Measurements from ENCODE around the gene RPL14. TPM values are rescaled to one million over a fixed set of nuclear protein-coding genes. Genes with fewer than 3 reads are reported as not detected.

RPL14 gene
- total and polyA plus RNA-seq, 12 donors = 235 to 2,243 (median 1,006) TPM

DNA sequence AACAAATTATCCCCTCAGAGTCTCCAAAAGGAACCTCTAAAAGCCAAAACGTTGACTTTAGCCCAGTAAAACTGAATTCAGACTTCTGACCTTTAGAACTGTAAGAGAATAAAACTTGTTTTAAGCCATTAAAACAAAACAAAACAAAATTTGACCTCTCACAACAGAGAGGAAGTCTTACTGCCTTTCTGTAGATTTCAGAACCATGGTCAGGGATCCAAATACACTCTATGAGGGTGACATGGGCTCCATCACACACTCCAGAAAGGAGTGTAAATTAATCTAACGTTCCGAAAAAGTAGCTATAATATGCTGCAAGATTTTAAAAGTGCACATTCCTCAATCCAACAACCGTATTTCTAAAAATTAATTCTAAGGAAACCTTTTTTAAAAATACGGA, 19.2 kb upstream of the RPL14 start:
- 73 to 77% (median 75%) methylated on average over 5 of the region's 5 CpGs for WGBS, 4 donors
- intact Hi-C loops (cut with DNase I) = no loop called here
- H3K27ac ChIP-seq = no peak overlapping the region
- DNase-seq = no peak
- no peak overlapping the region for H3K4me3 ChIP-seq
- no peaks in the 10 kb centered on the region for H3K9me3 ChIP-seq (replicated peaks in 1 of 3)
- no peaks in the 10 kb centered on the region for H3K36me3 ChIP-seq (replicated peaks in 1 of 2)
- no peaks in the 10 kb centered on the region for H3K4me1 ChIP-seq (replicated peaks in 1 of 2)
- TF ChIP-seq POLR2A (IDR thresholded peaks at IDR 0.05) = no peak
- TF ChIP-seq, protein P1, sequence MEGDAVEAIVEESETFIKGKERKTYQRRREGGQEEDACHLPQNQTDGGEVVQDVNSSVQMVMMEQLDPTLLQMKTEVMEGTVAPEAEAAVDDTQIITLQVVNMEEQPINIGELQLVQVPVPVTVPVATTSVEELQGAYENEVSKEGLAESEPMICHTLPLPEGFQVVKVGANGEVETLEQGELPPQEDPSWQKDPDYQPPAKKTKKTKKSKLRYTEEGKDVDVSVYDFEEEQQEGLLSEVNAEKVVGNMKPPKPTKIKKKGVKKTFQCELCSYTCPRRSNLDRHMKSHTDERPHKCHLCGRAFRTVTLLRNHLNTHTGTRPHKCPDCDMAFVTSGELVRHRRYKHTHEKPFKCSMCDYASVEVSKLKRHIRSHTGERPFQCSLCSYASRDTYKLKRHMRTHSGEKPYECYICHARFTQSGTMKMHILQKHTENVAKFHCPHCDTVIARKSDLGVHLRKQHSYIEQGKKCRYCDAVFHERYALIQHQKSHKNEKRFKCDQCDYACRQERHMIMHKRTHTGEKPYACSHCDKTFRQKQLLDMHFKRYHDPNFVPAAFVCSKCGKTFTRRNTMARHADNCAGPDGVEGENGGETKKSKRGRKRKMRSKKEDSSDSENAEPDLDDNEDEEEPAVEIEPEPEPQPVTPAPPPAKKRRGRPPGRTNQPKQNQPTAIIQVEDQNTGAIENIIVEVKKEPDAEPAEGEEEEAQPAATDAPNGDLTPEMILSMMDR (IDR thresholded peaks at IDR 0.05) = no peak
- H3K27me3 ChIP-seq = no peaks in the 10 kb centered on the region

DNA sequence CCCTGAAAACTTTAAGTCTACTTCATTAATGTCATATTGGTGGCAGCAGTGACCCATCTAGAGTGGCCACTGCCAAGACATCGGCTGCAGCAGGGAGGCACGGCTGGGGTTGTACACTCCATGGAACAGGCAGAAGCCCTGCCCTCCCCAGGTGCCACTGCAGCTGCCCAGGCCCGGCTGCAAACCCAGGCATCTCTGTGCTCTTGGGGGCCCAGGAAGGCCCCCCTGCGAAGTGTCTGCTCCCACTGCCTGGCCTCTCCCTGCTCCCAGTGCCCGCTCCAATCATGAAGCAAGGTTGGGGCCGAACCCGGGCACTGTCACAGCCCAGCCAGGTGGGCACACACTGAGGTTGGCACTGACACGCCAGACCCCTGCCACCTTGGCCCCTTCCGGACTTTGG, 12.1 kb upstream of the RPL14 start:
- no peak for DNase-seq
- H3K9me3 ChIP-seq (replicated peaks in 1 of 3) = no peaks in the 10 kb centered on the region
- H3K4me3 ChIP-seq = no peak overlapping the region
- 92 to 100% (median 94%) methylated on average over 5 to 9 of the region's 9 CpGs for WGBS, 4 donors
- H3K27ac ChIP-seq = no peak overlapping the region
- H3K36me3 ChIP-seq (replicated peaks in 1 of 2) = no peaks in the 10 kb centered on the region
- no peaks in the 10 kb centered on the region for H3K4me1 ChIP-seq (replicated peaks in 1 of 2)
- no peak for TF ChIP-seq POLR2A (IDR thresholded peaks at IDR 0.05)
- H3K27me3 ChIP-seq = no peaks in the 10 kb centered on the region
- intact Hi-C loops (cut with DNase I) = no loop called here

DNA sequence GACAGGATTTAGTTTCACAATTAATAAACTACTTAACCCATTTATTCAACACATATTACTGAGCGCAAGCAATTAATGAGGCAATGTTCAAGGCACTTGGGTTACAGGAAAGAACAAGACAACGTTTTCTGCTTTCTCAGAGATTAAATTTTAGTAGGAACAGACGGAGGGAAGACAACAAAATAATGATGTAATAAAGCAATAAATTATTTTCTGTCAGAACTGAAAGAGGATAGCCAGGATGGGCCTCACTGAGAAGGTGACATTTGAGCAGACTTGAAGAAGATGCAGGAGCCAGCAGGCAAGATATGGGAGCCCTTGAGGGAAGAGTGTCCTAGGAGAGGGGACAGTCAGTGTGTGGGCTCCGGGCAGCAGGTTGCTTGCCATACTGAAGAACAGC, 11.3 kb upstream of the RPL14 start:
- Histone ChIP-seq H3K4me1 (replicated peaks in 1 of 2) (no peaks in the 10 kb centered on the region), H3K27ac (no peak overlapping the region), H3K27me3 (no peaks in the 10 kb centered on the region), H3K4me3 (no peak overlapping the region), H3K36me3 (replicated peaks in 1 of 2) (no peaks in the 10 kb centered on the region), H3K9me3 (replicated peaks in 1 of 3) (no peaks in the 10 kb centered on the region)
- no peak for DNase-seq
- intact Hi-C loops (cut with DNase I) = no loop called here
- TF ChIP-seq, protein P1 (IDR thresholded peaks at IDR 0.05) = no peak
- no peak for TF ChIP-seq POLR2A (IDR thresholded peaks at IDR 0.05)
- whole genome bisulfite sequencing, 4 donors = 64 to 78% (median 73%) methylated on average over 4 of the region's 4 CpGs

DNA sequence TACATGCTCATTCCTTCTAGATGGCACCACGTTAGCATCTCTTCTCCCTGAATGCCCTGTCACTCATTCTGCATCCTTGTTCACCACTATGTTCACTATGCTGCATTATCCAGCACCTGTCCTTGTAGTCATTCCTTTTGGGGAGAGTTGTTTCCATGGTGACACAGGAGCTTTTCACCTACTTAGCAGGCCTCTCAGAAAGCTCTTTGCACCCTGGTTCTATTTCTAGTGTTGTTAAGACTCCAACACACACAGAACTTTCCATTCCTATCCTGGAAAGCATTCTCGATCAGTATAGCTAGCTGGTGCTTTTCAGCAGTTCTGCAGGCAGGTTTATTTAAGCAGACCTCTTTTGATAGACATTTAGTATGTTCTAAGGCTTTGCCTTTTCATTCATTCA, 6.7 kb upstream of the RPL14 start:
- Histone ChIP-seq H3K4me3 (no peak overlapping the region), H3K4me1 (replicated peaks in 1 of 2) (peaks cover 6 to 19% of the 10 kb centered on the region in 2 donors), H3K9me3 (replicated peaks in 1 of 3) (no peaks in the 10 kb centered on the region), H3K27me3 (no peaks in the 10 kb centered on the region), H3K36me3 (replicated peaks in 1 of 2) (no peaks in the 10 kb centered on the region), H3K27ac (no peak overlapping the region)
- no peak for DNase-seq
- whole genome bisulfite sequencing, 4 donors = 78 to 96% (median 88%) methylated on average over 2 of the region's 2 CpGs
- intact Hi-C loops (cut with DNase I) = loop anchor here in 1 of 2 donors (10.0 kb wide), 1 partner anchor 64 kb away; no protein-coding TSS in a partner anchor
- TF ChIP-seq POLR2A (IDR thresholded peaks at IDR 0.05) = no peak
- TF ChIP-seq, protein P1 (IDR thresholded peaks at IDR 0.05) = no peak

DNA sequence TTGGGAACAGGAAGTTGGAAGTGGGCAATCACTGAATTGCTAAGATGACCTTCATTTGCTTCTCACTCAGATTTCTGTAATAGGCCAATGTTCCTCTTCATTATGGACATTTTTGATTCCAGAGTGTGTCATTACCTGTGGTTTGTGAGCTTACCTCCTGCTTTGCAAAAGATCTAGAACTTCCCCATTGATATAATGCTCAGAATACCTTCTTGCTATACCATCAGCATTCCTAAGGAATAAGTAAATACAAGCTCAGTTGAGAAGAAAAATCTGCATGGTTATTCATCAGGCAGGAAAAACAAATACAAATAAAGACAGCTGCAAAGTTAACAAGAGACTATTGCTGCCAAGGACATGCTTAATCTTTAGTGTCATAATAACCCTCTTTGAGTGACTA, 5.6 kb upstream of the RPL14 start:
- no peaks in the 10 kb centered on the region for H3K9me3 ChIP-seq (replicated peaks in 1 of 3)
- DNase-seq = no peak
- no peaks in the 10 kb centered on the region for H3K27me3 ChIP-seq
- no peak for TF ChIP-seq POLR2A (IDR thresholded peaks at IDR 0.05)
- TF ChIP-seq, protein P1 (IDR thresholded peaks at IDR 0.05) = no peak
- no peak overlapping the region for H3K4me3 ChIP-seq
- H3K27ac ChIP-seq = no peak overlapping the region
- intact Hi-C loops (cut with DNase I) = loop anchor here in 1 of 2 donors (10.0 kb wide), 1 partner anchor 63 kb away; no protein-coding TSS in a partner anchor
- peaks cover 6 to 25% of the 10 kb centered on the region in 2 donors for H3K4me1 ChIP-seq (replicated peaks in 1 of 2)
- H3K36me3 ChIP-seq (replicated peaks in 1 of 2) = no peaks in the 10 kb centered on the region

All from adrenal gland (tissue), 12 donors.